ENCODE data around the gene PALD1. TPM values are rescaled to one million over a fixed set of nuclear protein-coding genes. Genes with fewer than 3 reads are reported as not detected.

The PALD1 gene
- total RNA-seq, 4 donors from 2014 or later = 5.4 to 10.9 (median 9.2) TPM

DNA sequence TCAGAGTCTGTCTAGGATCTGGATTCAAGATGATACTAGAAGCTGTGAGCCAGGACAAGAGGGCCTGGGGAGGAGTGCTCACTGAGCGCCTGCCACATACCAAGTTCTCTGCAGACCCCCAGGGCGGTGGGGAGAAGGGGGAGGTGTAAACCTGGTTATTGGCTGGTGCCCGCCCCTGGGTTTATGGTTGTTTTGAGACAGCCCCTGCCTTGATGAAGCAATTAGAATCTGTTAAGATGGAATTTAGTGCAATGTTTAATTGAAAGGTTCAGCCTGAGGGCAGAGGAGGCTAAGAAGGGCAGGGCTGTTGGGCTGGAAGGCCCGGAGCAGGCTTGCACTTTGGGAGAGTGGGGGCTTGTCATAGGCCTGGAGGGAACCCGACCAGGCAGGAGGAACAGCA, 81.3 kb downstream of the PALD1 start:
- Histone ChIP-seq H3K36me3 (peaks cover 0 to 6% (median 0%) of the 10 kb centered on the region in 3 donors), H3K9me3 (no peaks in the 10 kb centered on the region), H3K4me1 (peaks cover 0 to 25% (median 0%) of the 10 kb centered on the region in 4 donors), H3K4me3 (no peak overlapping the region), H3K27ac (no peak overlapping the region), H3K27me3 (no peaks in the 10 kb centered on the region)
- WGBS, 2 donors = 87 to 89% methylated on average over 5 of the region's 5 CpGs
- no peak for DNase-seq (ENCODE audit: low spot score in 2 of 2)
- TF ChIP-seq EP300 (IDR thresholded peaks at IDR 0.05) (no peak), POLR2A (IDR thresholded peaks at IDR 0.05) (no peak)
- TF ChIP-seq, protein P1, sequence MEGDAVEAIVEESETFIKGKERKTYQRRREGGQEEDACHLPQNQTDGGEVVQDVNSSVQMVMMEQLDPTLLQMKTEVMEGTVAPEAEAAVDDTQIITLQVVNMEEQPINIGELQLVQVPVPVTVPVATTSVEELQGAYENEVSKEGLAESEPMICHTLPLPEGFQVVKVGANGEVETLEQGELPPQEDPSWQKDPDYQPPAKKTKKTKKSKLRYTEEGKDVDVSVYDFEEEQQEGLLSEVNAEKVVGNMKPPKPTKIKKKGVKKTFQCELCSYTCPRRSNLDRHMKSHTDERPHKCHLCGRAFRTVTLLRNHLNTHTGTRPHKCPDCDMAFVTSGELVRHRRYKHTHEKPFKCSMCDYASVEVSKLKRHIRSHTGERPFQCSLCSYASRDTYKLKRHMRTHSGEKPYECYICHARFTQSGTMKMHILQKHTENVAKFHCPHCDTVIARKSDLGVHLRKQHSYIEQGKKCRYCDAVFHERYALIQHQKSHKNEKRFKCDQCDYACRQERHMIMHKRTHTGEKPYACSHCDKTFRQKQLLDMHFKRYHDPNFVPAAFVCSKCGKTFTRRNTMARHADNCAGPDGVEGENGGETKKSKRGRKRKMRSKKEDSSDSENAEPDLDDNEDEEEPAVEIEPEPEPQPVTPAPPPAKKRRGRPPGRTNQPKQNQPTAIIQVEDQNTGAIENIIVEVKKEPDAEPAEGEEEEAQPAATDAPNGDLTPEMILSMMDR (IDR thresholded peaks at IDR 0.05) = no peak

DNA sequence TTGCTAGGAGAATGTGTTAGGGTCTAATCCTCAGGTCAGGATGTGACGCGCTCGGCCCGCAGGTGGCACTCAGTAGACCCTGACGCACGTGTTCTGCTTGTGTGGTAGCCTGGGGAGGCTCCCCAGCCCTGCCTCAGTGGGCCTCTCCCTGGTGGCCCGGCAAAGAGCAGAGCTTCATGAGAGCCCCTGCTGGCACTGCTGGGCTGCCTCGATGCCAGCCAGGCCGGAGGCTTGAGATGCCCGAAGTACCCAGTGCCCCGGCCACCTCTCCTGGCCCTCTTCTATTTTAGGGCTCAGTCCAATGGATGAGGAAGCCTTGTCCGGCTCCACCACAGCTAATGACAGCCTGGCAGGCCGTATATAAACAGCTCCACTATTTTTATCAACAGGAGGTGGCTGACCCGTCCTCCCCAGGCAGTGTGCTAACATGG, 82.0 kb downstream of the PALD1 start:
- peaks cover 0 to 6% (median 0%) of the 10 kb centered on the region in 3 donors for H3K36me3 ChIP-seq

DNA sequence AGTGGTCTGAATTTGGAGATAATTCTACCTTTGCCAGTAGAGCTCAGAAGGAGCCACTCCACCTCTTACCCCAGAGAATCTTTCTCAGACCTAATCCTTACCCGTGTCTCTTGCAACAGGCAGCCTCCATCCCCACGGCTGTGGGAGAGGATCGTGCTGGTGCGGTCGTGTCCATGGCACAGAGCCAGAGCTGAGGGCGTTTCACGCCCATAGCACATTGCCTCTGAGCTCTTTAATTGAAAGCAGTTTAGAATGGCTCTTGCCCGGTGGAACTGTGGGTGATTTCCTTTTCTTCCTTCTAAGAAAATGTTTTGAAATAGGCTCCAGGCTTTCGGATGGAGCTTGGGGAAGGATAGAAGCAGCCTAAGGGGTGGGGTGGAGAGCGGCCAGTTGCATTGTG, 82.5 kb downstream of the PALD1 start:
- WGBS, 2 donors = 26 to 44% methylated on average over 10 of the region's 10 CpGs
- DNase-seq (ENCODE audit: low spot score in 2 of 2) = no peak
- H3K27ac ChIP-seq = no peak overlapping the region

More for the DNA sequence above, 82.0 kb downstream of the PALD1 start:
- Histone ChIP-seq H3K27ac (no peak overlapping the region), H3K4me3 (no peak overlapping the region), H3K9me3 (no peaks in the 10 kb centered on the region), H3K27me3 (no peaks in the 10 kb centered on the region), H3K4me1 (peaks cover 0 to 25% (median 0%) of the 10 kb centered on the region in 4 donors)
- 85 to 86% methylated on average over 11 to 14 of the region's 14 CpGs for WGBS, 2 donors
- TF ChIP-seq POLR2A (IDR thresholded peaks at IDR 0.05) (no peak), EP300 (IDR thresholded peaks at IDR 0.05) (no peak)
- TF ChIP-seq, protein P1 (IDR thresholded peaks at IDR 0.05) = no peak
- no peak for DNase-seq (ENCODE audit: low spot score in 2 of 2)

DNA sequence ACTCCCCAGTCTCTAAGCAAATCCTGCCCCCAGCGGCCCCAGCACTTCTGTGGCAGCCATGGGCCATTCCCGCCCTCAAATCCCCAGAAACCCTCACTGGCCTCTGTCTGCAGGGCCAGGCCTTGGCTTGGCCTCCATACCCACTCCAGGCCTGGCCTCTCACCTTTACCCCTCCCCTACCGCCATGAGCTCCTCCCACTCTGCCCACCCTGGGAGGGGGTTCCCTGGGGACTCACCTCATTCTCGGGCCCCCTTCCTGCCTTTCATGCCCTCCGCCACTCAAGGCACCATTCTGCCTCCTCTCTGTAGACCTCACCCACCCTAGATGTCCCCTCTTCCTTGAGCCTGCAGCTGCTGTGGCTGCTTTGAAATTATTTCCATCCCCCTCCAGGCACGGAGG, 83.0 kb downstream of the PALD1 start:
- no peaks in the 10 kb centered on the region for H3K27me3 ChIP-seq
- no peak overlapping the region for H3K4me3 ChIP-seq
- H3K36me3 ChIP-seq = peaks cover 0 to 15% (median 0%) of the 10 kb centered on the region in 3 donors
- H3K4me1 ChIP-seq = peaks cover 0 to 25% (median 0%) of the 10 kb centered on the region in 4 donors
- no peaks in the 10 kb centered on the region for H3K9me3 ChIP-seq
- 75 to 78% methylated on average over 6 of the region's 6 CpGs for WGBS, 2 donors
- no peak for DNase-seq (ENCODE audit: low spot score in 2 of 2)
- no peak overlapping the region for H3K27ac ChIP-seq
- TF ChIP-seq EP300 (IDR thresholded peaks at IDR 0.05) (no peak), POLR2A (IDR thresholded peaks at IDR 0.05) (no peak)
- TF ChIP-seq, protein P1 (IDR thresholded peaks at IDR 0.05) = no peak

More for the DNA sequence above, 82.5 kb downstream of the PALD1 start:
- H3K4me3 ChIP-seq = no peak overlapping the region
- no peaks in the 10 kb centered on the region for H3K9me3 ChIP-seq
- TF ChIP-seq, protein P1 (IDR thresholded peaks at IDR 0.05) = no peak
- TF ChIP-seq EP300 (IDR thresholded peaks at IDR 0.05) (no peak), POLR2A (IDR thresholded peaks at IDR 0.05) (no peak)
- no peaks in the 10 kb centered on the region for H3K27me3 ChIP-seq
- peaks cover 0 to 25% (median 0%) of the 10 kb centered on the region in 4 donors for H3K4me1 ChIP-seq
- peaks cover 0 to 10% (median 0%) of the 10 kb centered on the region in 3 donors for H3K36me3 ChIP-seq

DNA sequence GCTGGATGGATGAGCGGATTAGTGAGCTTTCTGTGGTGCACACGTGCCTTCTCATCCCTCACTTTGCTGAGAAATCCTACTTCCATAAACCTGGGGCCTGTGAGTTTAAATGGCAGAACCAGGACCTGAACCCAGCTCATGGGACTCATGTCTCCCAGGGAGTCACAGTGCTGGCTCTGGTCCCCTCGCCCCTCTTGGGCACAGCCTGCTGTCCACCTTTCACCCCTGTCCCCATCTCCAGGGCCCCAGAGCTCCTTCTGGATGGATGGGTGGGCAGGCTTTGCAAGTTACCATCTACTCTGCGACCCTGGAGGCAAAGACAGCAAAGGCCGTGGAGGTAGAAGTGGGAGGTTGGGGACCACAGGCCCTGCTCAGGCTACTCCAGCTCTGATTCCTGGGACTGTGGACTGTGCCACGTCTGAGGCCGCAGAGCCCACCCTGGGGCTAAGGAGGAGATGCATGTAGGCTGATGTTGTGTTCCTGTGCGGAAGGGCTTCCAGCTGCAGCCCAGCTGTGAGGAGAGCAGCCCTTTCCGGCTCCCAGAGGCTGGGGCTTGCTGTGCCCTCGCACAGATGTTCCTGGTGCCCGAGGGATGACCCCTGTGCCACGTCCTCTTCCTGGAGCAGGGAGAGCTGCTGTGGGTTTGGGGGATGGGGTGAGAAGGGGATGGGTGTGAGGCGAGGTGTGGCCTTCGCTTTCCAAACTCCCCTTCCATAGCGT, 83.6 kb downstream of the PALD1 start:
- no peak for TF ChIP-seq POLR2A (IDR thresholded peaks at IDR 0.05)
- TF ChIP-seq, protein P1 (IDR thresholded peaks at IDR 0.05) = no peak
- no peak for TF ChIP-seq EP300 (IDR thresholded peaks at IDR 0.05)
- Histone ChIP-seq H3K27me3 (no peaks in the 10 kb centered on the region), H3K9me3 (no peaks in the 10 kb centered on the region), H3K36me3 (peaks cover 0 to 20% (median 0%) of the 10 kb centered on the region in 3 donors), H3K4me1 (peaks cover 0 to 25% (median 0%) of the 10 kb centered on the region in 4 donors), H3K4me3 (no peak overlapping the region), H3K27ac (no peak overlapping the region)
- WGBS, 2 donors = 83 to 88% methylated on average over 14 to 15 of the region's 15 CpGs
- no peak for DNase-seq (ENCODE audit: low spot score in 2 of 2)

All from tibial nerve (tissue), 4 donors.